ENCODE measurements around the gene FASTK.

GRCh38 chr7:151048911-151049463 lies 31.6 kb downstream of the FASTK start:
- TF ChIP-seq CTCF (conservative IDR thresholded peaks at IDR 0.05) (no peak), ZFX (IDR thresholded peaks at IDR 0.05) (no peak)
